Suprapubic skin (tissue), 4 donors: ENCODE data around the gene LAMTOR2.

Experiments used
- POLR2A ChIP-seq, 2 donors: fragments of 450-650 bp; IDR thresholded peaks; one replicate each; pipeline ENCODE4 v1.6.1; 2017; ENCODE audit warnings: antibody characterized with exemption in 2 of 2, mild to moderate bottlenecking in 2 of 2, moderate library complexity in 2 of 2
- POLR2AphosphoS5 ChIP-seq, 3 donors: sonication (generic); formaldehyde crosslinking; IDR thresholded peaks; one replicate each; pipeline ENCODE4 v1.6.1; 2017; ENCODE audit warnings: antibody characterized with exemption in 3 of 3
- TF ChIP-seq, protein P1 (sequence below), 2 donors: fragments of 200-600 bp in 1 of 2; fragments of 450-650 bp in 1 of 2; sonication (generic) in 1 of 2; IDR thresholded peaks; one replicate each; pipeline ENCODE4 v1.5.1; 2016 to 2019; ENCODE audit warnings: antibody characterized with exemption in 2 of 2, mild to moderate bottlenecking in 1 of 2, moderate library complexity in 1 of 2

GRCh38 chr1:156055281-156056048 lies 883 bp downstream of the LAMTOR2 start:
- TF ChIP-seq POLR2AphosphoS5 (IDR thresholded peaks at IDR 0.05) (no peak), POLR2A (IDR thresholded peaks at IDR 0.05) (no peak)
- TF ChIP-seq, protein P1, sequence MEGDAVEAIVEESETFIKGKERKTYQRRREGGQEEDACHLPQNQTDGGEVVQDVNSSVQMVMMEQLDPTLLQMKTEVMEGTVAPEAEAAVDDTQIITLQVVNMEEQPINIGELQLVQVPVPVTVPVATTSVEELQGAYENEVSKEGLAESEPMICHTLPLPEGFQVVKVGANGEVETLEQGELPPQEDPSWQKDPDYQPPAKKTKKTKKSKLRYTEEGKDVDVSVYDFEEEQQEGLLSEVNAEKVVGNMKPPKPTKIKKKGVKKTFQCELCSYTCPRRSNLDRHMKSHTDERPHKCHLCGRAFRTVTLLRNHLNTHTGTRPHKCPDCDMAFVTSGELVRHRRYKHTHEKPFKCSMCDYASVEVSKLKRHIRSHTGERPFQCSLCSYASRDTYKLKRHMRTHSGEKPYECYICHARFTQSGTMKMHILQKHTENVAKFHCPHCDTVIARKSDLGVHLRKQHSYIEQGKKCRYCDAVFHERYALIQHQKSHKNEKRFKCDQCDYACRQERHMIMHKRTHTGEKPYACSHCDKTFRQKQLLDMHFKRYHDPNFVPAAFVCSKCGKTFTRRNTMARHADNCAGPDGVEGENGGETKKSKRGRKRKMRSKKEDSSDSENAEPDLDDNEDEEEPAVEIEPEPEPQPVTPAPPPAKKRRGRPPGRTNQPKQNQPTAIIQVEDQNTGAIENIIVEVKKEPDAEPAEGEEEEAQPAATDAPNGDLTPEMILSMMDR (IDR thresholded peaks at IDR 0.05), result no peak
